ENCODE measurements around the gene ESPL1. TPM values are rescaled to one million over a fixed set of nuclear protein-coding genes. Genes with fewer than 3 reads are reported as not detected.

The ESPL1 gene
- total RNA-seq, 1 experiment from 2014 or later = 61.4 TPM

GRCh38 chr12:53287741-53288216 is 19.7 kb downstream of the ESPL1 start:
- Mint-ChIP-seq H3K4me1 (no peaks in the 10 kb centered on the region), H3K27ac (peak overlapping the region; percentile 25), H3K9me3 (no peaks in the 10 kb centered on the region), H3K36me3 (peaks cover 60% of the 10 kb centered on the region), H3K27me3 (ENCODE audit: low read depth) (no peaks in the 10 kb centered on the region), H3K4me3 (no peak overlapping the region)
- POLR2A ChIA-PET = no interaction called here
- ATAC-seq (peak; percentile 90), DNase-seq (ENCODE audit: low spot score) (peak; percentile 74)
- TF ChIP-seq CTCF (IDR thresholded peaks at IDR 0.05) (peak; percentile 55), CREB1 (CRISPR knock-in tag; IDR thresholded peaks at IDR 0.05) (no peak), ZBTB21 (CRISPR knock-in tag; IDR thresholded peaks at IDR 0.05; ENCODE audit: borderline replicate concordance) (no peak)
- CTCF ChIA-PET = interaction anchor here (1.2 to 15.2 kb wide), 5 partner anchors 12 to 222 kb away, joined by 3 to 161 read pairs (median 4); partner anchors contain the start of genes ESPL1 and MYG1

GRCh38 chr12:53288322-53288721 is 20.2 kb downstream of the ESPL1 start:
- Mint-ChIP-seq H3K9me3 (no peaks in the 10 kb centered on the region), H3K4me3 (no peak overlapping the region), H3K4me1 (no peaks in the 10 kb centered on the region), H3K36me3 (peaks cover 60% of the 10 kb centered on the region), H3K27ac (peak overlapping the region; percentile 25; the same call in 1 of the 2 replicates), H3K27me3 (ENCODE audit: low read depth) (no peaks in the 10 kb centered on the region)
- TF ChIP-seq NR2C2 (CRISPR knock-in tag; IDR thresholded peaks at IDR 0.05) = no peak
- TF ChIP-seq TCF7 (CRISPR knock-in tag; IDR thresholded peaks at IDR 0.05; ENCODE audit: low read depth) = no peak
- ATAC-seq = no peak
- CTCF ChIA-PET = interaction anchor here (0.7 to 15.2 kb wide), 4 partner anchors 11 to 113 kb away, joined by 3 to 161 read pairs (median 4); partner anchors contain the start of gene MYG1
- DNase-seq (ENCODE audit: low spot score) = no peak
- POLR2A ChIA-PET = no interaction called here

DNA sequence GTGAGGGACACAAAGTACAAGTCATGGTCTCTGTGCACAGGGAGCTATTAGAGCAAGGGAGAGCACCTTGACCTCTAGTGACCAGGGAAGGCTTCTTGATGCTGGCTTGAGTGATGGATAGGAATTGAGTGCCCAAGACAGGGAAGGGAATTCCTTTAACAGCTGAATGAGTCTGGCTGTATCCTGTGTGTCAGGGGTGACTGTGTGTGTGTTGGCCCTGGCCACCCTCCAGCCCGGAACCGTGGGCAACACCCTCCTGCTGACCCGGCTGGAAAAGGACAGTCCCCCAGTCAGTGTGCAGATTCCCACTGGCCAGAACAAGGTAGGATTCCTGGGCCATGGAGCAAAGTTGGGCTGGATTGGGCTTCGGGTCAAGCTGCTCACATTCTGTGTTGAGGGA is 21.8 kb downstream of the ESPL1 start:
- DNase-seq (ENCODE audit: low spot score) (no peak), ATAC-seq (no peak)
- Mint-ChIP-seq H3K27ac (no peak overlapping the region), H3K36me3 (peaks cover 49% of the 10 kb centered on the region), H3K4me3 (no peak overlapping the region), H3K4me1 (peaks cover 2% of the 10 kb centered on the region), H3K27me3 (ENCODE audit: low read depth) (no peaks in the 10 kb centered on the region), H3K9me3 (no peaks in the 10 kb centered on the region)
- ChIA-PET POLR2A (no interaction called here), CTCF (interaction anchor here (1.5 to 15.2 kb wide), 3 partner anchors 22 to 93 kb away, joined by 3 to 161 read pairs (median 5); no protein-coding TSS in a partner anchor)
- TF ChIP-seq NR1H2 (CRISPR knock-in tag; IDR thresholded peaks at IDR 0.05) (no peak), ZNF317 (CRISPR knock-in tag; IDR thresholded peaks at IDR 0.05; ENCODE audit: borderline replicate concordance, low read depth) (no peak), FOXJ3 (CRISPR knock-in tag; IDR thresholded peaks at IDR 0.05; ENCODE audit: borderline replicate concordance) (no peak), ZNF121 (CRISPR knock-in tag; IDR thresholded peaks at IDR 0.05) (no peak), CDX4 (CRISPR knock-in tag; IDR thresholded peaks at IDR 0.05; ENCODE audit: borderline replicate concordance) (no peak), ZBTB21 (CRISPR knock-in tag; IDR thresholded peaks at IDR 0.05; ENCODE audit: borderline replicate concordance) (no peak), ERG (CRISPR knock-in tag; IDR thresholded peaks at IDR 0.05) (no peak), IRF2 (CRISPR knock-in tag; IDR thresholded peaks at IDR 0.05; ENCODE audit: borderline replicate concordance, low read depth) (no peak), GRHL2 (CRISPR knock-in tag; IDR thresholded peaks at IDR 0.05; ENCODE audit: insufficient replicate concordance, severe bottlenecking) (no peak), TCF7 (CRISPR knock-in tag; IDR thresholded peaks at IDR 0.05; ENCODE audit: low read depth) (no peak)
- TF ChIP-seq, protein P1, sequence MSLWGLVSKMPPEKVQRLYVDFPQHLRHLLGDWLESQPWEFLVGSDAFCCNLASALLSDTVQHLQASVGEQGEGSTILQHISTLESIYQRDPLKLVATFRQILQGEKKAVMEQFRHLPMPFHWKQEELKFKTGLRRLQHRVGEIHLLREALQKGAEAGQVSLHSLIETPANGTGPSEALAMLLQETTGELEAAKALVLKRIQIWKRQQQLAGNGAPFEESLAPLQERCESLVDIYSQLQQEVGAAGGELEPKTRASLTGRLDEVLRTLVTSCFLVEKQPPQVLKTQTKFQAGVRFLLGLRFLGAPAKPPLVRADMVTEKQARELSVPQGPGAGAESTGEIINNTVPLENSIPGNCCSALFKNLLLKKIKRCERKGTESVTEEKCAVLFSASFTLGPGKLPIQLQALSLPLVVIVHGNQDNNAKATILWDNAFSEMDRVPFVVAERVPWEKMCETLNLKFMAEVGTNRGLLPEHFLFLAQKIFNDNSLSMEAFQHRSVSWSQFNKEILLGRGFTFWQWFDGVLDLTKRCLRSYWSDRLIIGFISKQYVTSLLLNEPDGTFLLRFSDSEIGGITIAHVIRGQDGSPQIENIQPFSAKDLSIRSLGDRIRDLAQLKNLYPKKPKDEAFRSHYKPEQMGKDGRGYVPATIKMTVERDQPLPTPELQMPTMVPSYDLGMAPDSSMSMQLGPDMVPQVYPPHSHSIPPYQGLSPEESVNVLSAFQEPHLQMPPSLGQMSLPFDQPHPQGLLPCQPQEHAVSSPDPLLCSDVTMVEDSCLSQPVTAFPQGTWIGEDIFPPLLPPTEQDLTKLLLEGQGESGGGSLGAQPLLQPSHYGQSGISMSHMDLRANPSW (CRISPR knock-in tag; conservative IDR thresholded peaks at IDR 0.05; ENCODE audit: low read depth) = no peak
- TF ChIP-seq, protein P2, sequence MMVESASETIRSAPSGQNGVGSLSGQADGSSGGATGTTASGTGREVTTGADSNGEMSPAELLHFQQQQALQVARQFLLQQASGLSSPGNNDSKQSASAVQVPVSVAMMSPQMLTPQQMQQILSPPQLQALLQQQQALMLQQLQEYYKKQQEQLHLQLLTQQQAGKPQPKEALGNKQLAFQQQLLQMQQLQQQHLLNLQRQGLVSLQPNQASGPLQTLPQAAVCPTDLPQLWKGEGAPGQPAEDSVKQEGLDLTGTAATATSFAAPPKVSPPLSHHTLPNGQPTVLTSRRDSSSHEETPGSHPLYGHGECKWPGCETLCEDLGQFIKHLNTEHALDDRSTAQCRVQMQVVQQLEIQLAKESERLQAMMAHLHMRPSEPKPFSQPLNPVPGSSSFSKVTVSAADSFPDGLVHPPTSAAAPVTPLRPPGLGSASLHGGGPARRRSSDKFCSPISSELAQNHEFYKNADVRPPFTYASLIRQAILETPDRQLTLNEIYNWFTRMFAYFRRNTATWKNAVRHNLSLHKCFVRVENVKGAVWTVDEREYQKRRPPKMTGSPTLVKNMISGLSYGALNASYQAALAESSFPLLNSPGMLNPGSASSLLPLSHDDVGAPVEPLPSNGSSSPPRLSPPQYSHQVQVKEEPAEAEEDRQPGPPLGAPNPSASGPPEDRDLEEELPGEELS (CRISPR knock-in tag; IDR thresholded peaks at IDR 0.05) = no peak
- TF ChIP-seq, protein P3, sequence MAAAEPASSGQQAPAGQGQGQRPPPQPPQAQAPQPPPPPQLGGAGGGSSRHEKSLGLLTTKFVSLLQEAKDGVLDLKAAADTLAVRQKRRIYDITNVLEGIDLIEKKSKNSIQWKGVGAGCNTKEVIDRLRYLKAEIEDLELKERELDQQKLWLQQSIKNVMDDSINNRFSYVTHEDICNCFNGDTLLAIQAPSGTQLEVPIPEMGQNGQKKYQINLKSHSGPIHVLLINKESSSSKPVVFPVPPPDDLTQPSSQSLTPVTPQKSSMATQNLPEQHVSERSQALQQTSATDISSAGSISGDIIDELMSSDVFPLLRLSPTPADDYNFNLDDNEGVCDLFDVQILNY (CRISPR knock-in tag; IDR thresholded peaks at IDR 0.05) = no peak

Data from WTC11 (cell line).